ENCODE measurements around the gene RASAL3.
A peak's percentile ranks its signal among the peaks of the same experiment; 100 is the strongest.

The RASAL3 gene

DNA sequence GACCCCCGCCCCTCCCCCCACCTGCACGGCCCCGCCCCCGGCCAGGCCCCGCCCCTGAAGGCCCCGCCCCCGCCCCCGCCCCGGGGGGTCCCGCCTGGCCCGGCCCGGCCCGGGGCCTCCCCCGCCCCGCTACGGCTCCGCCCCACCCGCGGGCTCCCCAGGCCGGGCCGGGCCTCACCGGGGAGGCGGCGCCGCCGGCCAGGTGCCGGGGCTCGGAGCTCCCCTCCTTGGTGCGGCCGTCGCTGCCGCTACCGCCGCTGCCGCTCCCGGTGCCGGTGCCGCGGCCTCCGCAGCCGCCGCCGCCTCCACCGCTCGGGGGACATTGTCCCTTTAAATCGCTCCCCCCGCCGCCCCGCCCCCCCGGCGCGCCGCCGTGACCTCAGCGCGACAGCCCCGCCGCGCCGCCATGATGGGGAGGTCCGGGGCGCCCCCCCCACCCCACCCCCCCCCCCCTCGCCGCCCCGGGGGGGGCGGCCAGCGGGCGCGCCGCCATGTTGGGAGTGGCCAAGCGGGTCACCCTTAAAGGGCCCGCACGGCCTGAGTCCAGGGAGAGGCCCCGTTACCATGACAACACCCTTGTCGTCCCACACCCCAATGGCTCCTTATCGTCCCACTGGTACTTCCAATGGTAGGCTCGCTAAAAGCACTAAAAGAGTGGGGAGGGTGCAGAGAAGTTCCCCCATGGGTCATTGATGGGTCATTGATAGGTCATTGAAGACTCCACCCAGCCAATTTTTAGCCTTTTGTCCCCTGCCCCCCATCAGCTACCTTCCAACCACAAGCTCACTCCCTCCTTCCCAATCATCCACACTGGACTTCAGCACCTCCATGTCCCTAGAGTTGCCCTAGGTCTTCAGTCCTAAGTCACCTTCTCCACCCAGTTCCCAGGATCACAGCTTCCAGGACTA is 14.5 kb downstream of the RASAL3 start, which contains the start of gene WIZ (continued):
- TF ChIP-seq ZNF596 (tag by site-specific recombination; IDR thresholded peaks at IDR 0.05), result no peak
- no peak for TF ChIP-seq ZNF521 (tag by site-specific recombination; IDR thresholded peaks at IDR 0.05)
- no peak for TF ChIP-seq FEZF1 (tag by site-specific recombination; IDR thresholded peaks at IDR 0.05)
- no peak for TF ChIP-seq ZNF473 (tag by site-specific recombination; IDR thresholded peaks at IDR 0.05)
- 0 out of 2 replicates have a peak, but pooled peaks have one; percentile 22 for TF ChIP-seq ZNF777 (tag by site-specific recombination; IDR thresholded peaks at IDR 0.05; ENCODE audit: borderline replicate concordance)
- no peak for TF ChIP-seq ZNF157 (tag by site-specific recombination; IDR thresholded peaks at IDR 0.05)
- no peak for TF ChIP-seq ZNF792 (tag by site-specific recombination; IDR thresholded peaks at IDR 0.05)
- TF ChIP-seq, protein P1, sequence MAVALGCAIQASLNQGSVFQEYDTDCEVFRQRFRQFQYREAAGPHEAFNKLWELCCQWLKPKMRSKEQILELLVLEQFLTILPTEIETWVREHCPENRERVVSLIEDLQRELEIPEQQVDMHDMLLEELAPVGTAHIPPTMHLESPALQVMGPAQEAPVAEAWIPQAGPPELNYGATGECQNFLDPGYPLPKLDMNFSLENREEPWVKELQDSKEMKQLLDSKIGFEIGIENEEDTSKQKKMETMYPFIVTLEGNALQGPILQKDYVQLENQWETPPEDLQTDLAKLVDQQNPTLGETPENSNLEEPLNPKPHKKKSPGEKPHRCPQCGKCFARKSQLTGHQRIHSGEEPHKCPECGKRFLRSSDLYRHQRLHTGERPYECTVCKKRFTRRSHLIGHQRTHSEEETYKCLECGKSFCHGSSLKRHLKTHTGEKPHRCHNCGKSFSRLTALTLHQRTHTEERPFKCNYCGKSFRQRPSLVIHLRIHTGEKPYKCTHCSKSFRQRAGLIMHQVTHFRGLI (tag by site-specific recombination; IDR thresholded peaks at IDR 0.05), result no peak
- TF ChIP-seq ZNF341 (tag by site-specific recombination; IDR thresholded peaks at IDR 0.05; ENCODE audit: low read depth), result no peak
- TF ChIP-seq, protein P2, sequence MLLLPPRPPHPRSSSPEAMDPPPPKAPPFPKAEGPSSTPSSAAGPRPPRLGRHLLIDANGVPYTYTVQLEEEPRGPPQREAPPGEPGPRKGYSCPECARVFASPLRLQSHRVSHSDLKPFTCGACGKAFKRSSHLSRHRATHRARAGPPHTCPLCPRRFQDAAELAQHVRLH (tag by site-specific recombination; IDR thresholded peaks at IDR 0.05), result no peak
- 0 out of 2 replicates have a peak, but pooled peaks have one; percentile 16 for TF ChIP-seq ZXDB (tag by site-specific recombination; IDR thresholded peaks at IDR 0.05)
- TF ChIP-seq GFI1B (tag by site-specific recombination; IDR thresholded peaks at IDR 0.05), result no peak
- TF ChIP-seq, protein P3, sequence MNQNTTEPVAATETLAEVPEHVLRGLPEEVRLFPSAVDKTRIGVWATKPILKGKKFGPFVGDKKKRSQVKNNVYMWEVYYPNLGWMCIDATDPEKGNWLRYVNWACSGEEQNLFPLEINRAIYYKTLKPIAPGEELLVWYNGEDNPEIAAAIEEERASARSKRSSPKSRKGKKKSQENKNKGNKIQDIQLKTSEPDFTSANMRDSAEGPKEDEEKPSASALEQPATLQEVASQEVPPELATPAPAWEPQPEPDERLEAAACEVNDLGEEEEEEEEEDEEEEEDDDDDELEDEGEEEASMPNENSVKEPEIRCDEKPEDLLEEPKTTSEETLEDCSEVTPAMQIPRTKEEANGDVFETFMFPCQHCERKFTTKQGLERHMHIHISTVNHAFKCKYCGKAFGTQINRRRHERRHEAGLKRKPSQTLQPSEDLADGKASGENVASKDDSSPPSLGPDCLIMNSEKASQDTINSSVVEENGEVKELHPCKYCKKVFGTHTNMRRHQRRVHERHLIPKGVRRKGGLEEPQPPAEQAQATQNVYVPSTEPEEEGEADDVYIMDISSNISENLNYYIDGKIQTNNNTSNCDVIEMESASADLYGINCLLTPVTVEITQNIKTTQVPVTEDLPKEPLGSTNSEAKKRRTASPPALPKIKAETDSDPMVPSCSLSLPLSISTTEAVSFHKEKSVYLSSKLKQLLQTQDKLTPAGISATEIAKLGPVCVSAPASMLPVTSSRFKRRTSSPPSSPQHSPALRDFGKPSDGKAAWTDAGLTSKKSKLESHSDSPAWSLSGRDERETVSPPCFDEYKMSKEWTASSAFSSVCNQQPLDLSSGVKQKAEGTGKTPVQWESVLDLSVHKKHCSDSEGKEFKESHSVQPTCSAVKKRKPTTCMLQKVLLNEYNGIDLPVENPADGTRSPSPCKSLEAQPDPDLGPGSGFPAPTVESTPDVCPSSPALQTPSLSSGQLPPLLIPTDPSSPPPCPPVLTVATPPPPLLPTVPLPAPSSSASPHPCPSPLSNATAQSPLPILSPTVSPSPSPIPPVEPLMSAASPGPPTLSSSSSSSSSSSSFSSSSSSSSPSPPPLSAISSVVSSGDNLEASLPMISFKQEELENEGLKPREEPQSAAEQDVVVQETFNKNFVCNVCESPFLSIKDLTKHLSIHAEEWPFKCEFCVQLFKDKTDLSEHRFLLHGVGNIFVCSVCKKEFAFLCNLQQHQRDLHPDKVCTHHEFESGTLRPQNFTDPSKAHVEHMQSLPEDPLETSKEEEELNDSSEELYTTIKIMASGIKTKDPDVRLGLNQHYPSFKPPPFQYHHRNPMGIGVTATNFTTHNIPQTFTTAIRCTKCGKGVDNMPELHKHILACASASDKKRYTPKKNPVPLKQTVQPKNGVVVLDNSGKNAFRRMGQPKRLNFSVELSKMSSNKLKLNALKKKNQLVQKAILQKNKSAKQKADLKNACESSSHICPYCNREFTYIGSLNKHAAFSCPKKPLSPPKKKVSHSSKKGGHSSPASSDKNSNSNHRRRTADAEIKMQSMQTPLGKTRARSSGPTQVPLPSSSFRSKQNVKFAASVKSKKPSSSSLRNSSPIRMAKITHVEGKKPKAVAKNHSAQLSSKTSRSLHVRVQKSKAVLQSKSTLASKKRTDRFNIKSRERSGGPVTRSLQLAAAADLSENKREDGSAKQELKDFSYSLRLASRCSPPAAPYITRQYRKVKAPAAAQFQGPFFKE (tag by site-specific recombination; IDR thresholded peaks at IDR 0.05; ENCODE audit: borderline replicate concordance), result no peak
- TF ChIP-seq ZNF112 (tag by site-specific recombination; IDR thresholded peaks at IDR 0.05), result no peak
- TF ChIP-seq, protein P4, sequence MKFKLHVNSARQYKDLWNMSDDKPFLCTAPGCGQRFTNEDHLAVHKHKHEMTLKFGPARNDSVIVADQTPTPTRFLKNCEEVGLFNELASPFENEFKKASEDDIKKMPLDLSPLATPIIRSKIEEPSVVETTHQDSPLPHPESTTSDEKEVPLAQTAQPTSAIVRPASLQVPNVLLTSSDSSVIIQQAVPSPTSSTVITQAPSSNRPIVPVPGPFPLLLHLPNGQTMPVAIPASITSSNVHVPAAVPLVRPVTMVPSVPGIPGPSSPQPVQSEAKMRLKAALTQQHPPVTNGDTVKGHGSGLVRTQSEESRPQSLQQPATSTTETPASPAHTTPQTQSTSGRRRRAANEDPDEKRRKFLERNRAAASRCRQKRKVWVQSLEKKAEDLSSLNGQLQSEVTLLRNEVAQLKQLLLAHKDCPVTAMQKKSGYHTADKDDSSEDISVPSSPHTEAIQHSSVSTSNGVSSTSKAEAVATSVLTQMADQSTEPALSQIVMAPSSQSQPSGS (tag by site-specific recombination; IDR thresholded peaks at IDR 0.05; ENCODE audit: low read depth), result no peak
- TF ChIP-seq, protein P5, sequence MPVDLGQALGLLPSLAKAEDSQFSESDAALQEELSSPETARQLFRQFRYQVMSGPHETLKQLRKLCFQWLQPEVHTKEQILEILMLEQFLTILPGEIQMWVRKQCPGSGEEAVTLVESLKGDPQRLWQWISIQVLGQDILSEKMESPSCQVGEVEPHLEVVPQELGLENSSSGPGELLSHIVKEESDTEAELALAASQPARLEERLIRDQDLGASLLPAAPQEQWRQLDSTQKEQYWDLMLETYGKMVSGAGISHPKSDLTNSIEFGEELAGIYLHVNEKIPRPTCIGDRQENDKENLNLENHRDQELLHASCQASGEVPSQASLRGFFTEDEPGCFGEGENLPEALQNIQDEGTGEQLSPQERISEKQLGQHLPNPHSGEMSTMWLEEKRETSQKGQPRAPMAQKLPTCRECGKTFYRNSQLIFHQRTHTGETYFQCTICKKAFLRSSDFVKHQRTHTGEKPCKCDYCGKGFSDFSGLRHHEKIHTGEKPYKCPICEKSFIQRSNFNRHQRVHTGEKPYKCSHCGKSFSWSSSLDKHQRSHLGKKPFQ (tag by site-specific recombination; IDR thresholded peaks at IDR 0.05), result no peak
- TF ChIP-seq ZNF624 (tag by site-specific recombination; IDR thresholded peaks at IDR 0.05), result no peak
- TF ChIP-seq ZBTB48 (tag by site-specific recombination; IDR thresholded peaks at IDR 0.05), result 0 out of 2 replicates have a peak, but pooled peaks have one; percentile 41
- TF ChIP-seq ZBTB7A (tag by site-specific recombination; IDR thresholded peaks at IDR 0.05; ENCODE audit: low read depth), result peak; percentile 56; the same call in 1 of the 2 replicates
- TF ChIP-seq, protein P6, sequence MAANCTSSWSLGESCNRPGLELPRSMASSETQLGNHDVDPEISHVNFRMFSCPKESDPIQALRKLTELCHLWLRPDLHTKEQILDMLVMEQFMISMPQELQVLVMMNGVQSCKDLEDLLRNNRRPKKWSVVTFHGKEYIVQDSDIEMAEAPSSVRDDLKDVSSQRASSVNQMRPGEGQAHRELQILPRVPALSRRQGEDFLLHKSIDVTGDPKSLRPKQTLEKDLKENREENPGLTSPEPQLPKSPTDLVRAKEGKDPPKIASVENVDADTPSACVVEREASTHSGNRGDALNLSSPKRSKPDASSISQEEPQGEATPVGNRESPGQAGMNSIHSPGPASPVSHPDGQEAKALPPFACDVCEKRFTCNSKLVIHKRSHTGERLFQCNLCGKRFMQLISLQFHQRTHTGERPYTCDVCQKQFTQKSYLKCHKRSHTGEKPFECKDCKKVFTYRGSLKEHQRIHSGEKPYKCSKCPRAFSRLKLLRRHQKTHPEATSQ (tag by site-specific recombination; IDR thresholded peaks at IDR 0.05), result no peak
- TF ChIP-seq ZNF366 (tag by site-specific recombination; conservative IDR thresholded peaks at IDR 0.05), result no peak
- no peak for TF ChIP-seq GLI2 (tag by site-specific recombination; IDR thresholded peaks at IDR 0.05; ENCODE audit: borderline replicate concordance, low read depth)
- TF ChIP-seq GLIS2 (tag by site-specific recombination; IDR thresholded peaks at IDR 0.05), result no peak
- TF ChIP-seq ZNF654 (tag by site-specific recombination; IDR thresholded peaks at IDR 0.05; ENCODE audit: low read depth), result no peak
- no peak for TF ChIP-seq ZNF404 (tag by site-specific recombination; IDR thresholded peaks at IDR 0.05)
- TF ChIP-seq ZNF626 (tag by site-specific recombination; IDR thresholded peaks at IDR 0.05), result no peak
- TF ChIP-seq ZNF202 (tag by site-specific recombination; IDR thresholded peaks at IDR 0.05; ENCODE audit: borderline replicate concordance), result no peak
